ENCODE data around the gene CHCHD3. TPM values are rescaled to one million over a fixed set of nuclear protein-coding genes. Genes with fewer than 3 reads are reported as not detected.
A peak's percentile ranks its signal among the peaks of the same experiment; 100 is the strongest.

The CHCHD3 gene
- total RNA-seq, 2 donors from 2014 or later = 30.0 to 65.1 TPM

DNA sequence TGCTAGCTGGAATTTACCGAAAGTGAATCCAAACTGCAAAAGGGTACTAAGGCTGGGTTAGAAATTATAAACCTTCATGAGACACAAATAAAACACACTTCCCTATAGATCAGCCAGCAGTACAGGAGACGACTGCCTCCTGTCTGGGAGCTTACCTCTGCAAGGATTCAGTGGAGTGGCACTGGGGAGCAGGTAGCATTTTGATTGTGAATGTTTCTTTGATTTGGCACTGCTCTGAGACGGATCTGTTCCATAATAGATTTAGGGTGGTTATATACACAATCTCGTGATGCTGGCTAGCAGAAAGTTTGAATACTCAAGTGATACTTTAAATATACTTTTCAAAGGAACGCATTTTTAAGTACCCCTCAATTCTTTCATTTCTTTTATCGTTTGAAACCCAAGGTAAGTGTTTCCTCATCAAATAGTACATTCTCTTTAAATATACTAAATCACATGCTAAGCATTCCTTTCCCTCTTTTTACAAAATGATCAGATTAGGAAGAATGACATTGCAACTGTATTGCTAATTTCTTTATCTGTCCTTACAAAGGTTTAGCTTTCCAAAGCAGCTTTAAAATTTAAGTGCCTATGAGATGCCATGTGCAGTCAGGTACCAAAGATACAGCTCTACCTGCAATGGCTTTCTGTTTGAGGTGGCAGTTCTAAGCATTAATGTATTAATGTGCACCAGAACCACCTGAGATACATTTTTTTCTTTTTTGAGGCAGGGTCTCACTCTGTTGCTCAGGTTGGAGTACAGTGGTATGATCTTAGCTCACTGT lies 20.6 kb upstream of the CHCHD3 start:
- Mint-ChIP-seq H3K27me3 (peaks cover 8% of the 10 kb centered on the region), H3K27ac (no peak overlapping the region), H3K36me3 (ENCODE audit: low read depth) (no peaks in the 10 kb centered on the region), H3K4me3 (no peak overlapping the region), H3K9me3 (no peaks in the 10 kb centered on the region), H3K4me1 (no peaks in the 10 kb centered on the region)
- ATAC-seq (replicated peaks) = no peak

GRCh38 chr7:133099633-133100286 lies 17.9 kb upstream of the CHCHD3 start:
- H3K9me3 Mint-ChIP-seq = no peaks in the 10 kb centered on the region
- H3K27me3 Mint-ChIP-seq = peaks cover 4% of the 10 kb centered on the region
- H3K27ac Mint-ChIP-seq = no peak overlapping the region
- no peaks in the 10 kb centered on the region for H3K36me3 Mint-ChIP-seq (ENCODE audit: low read depth)
- no peak overlapping the region for H3K4me3 Mint-ChIP-seq
- H3K4me1 Mint-ChIP-seq = no peaks in the 10 kb centered on the region
- ATAC-seq (replicated peaks) = no peak

- no peaks in the 10 kb centered on the region for H3K36me3 Mint-ChIP-seq (ENCODE audit: low read depth)
- H3K4me3 Mint-ChIP-seq = no peak overlapping the region
- no peak overlapping the region for H3K27ac Mint-ChIP-seq
- H3K27me3 Mint-ChIP-seq = peaks cover 4% of the 10 kb centered on the region
- H3K4me1 Mint-ChIP-seq = no peaks in the 10 kb centered on the region
- ATAC-seq (replicated peaks) = no peak
- H3K9me3 Mint-ChIP-seq = no peaks in the 10 kb centered on the region
Observed at GRCh38 chr7:133095119-133095671, 13.3 kb upstream of the CHCHD3 start.

DNA sequence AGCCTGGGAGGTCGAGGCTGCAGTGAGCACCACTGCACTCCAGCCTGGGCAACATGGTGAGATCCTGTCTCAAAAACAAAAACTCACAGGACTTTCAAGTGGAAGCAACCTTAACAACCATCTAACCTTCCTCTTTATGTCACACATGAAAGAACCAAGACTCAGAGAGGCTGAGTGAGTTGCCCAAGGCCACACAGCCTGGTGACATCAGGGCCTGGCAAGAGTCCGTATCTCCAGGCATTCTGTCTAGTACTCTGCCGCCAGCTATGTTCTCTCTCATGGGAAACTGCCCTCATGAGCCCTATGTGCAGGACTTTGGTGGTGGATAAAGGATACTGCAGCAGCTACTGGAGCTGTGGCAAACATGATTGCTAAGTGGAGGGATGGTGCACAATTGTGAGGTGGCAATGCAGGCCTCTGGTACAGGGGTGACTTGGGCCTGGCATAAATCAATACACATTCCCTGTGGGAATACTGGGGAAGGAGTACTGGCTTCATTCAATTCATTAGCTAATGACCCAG lies 10.1 kb upstream of the CHCHD3 start:
- Mint-ChIP-seq H3K4me3 (no peak overlapping the region), H3K27ac (no peak overlapping the region), H3K36me3 (ENCODE audit: low read depth) (no peaks in the 10 kb centered on the region), H3K27me3 (peaks cover 3% of the 10 kb centered on the region), H3K9me3 (no peaks in the 10 kb centered on the region), H3K4me1 (no peaks in the 10 kb centered on the region)
- no peak for ATAC-seq (replicated peaks)

DNA sequence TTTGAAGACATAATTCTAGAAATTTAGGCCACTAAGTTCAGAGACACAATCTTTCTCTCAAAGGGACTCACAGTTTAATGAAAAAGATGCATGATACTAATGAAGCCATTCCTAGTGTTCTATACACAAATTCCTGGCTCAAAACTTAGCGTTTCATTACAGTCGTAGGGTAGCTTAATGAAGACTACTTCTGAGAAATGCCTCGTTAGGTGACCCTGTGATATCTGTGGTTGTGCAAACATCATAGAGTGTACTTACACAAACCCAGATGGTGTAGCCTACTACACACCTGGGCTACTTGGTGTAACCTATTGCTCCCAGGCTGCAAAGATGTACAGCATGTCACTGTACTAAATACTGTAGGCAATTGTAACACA lies 488 bp upstream of the CHCHD3 start:
- peak overlapping the region; percentile 89 for H3K4me3 Mint-ChIP-seq
- peak overlapping the region; percentile 92 for H3K27ac Mint-ChIP-seq
- no peaks in the 10 kb centered on the region for H3K9me3 Mint-ChIP-seq
- peaks cover 17% of the 10 kb centered on the region for H3K36me3 Mint-ChIP-seq (ENCODE audit: low read depth)
- H3K27me3 Mint-ChIP-seq = peaks cover 3% of the 10 kb centered on the region
- H3K4me1 Mint-ChIP-seq = peaks cover 4% of the 10 kb centered on the region
- no peak for ATAC-seq (replicated peaks)

GRCh38 chr7:133081119-133081598 lies 731 bp downstream of the CHCHD3 start:
- Mint-ChIP-seq H3K27me3 (no peaks in the 10 kb centered on the region), H3K27ac (peak overlapping the region; percentile 92), H3K4me3 (peak overlapping the region; percentile 89), H3K36me3 (ENCODE audit: low read depth) (peaks cover 20% of the 10 kb centered on the region), H3K9me3 (no peaks in the 10 kb centered on the region), H3K4me1 (peaks cover 4% of the 10 kb centered on the region)
- ATAC-seq (replicated peaks) = no peak

DNA sequence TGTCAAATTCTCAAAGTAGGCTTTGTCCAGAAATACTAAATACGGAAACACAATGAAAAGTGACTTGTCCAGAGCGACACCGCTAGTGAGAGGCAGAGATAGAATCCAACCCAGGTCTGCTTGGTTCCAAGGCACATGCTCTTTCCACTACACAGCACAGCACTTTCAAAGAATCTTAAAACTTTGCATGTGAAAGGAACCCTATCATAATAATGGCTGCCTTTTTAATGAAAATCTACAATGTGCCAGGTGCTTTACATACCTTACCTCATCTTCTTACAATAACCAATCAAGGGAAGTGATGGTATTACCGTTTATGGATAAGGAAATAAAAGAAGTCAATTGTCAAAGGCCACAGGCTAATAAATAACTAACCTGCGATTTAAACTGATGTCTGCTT lies 2.6 kb downstream of the CHCHD3 start:
- peaks cover 10% of the 10 kb centered on the region for H3K4me1 Mint-ChIP-seq
- H3K4me3 Mint-ChIP-seq = no peak overlapping the region
- H3K36me3 Mint-ChIP-seq (ENCODE audit: low read depth) = peaks cover 27% of the 10 kb centered on the region
- H3K27me3 Mint-ChIP-seq = no peaks in the 10 kb centered on the region
- H3K27ac Mint-ChIP-seq = no peak overlapping the region
- no peaks in the 10 kb centered on the region for H3K9me3 Mint-ChIP-seq
- no peak for ATAC-seq (replicated peaks)

GRCh38 chr7:133077394-133077793 lies 4.5 kb downstream of the CHCHD3 start:
- ATAC-seq (replicated peaks) = no peak
- H3K4me3 Mint-ChIP-seq = no peak overlapping the region
- peaks cover 33% of the 10 kb centered on the region for H3K36me3 Mint-ChIP-seq (ENCODE audit: low read depth)
- H3K27me3 Mint-ChIP-seq = no peaks in the 10 kb centered on the region
- H3K4me1 Mint-ChIP-seq = peaks cover 21% of the 10 kb centered on the region
- H3K27ac Mint-ChIP-seq = no peak overlapping the region
- no peaks in the 10 kb centered on the region for H3K9me3 Mint-ChIP-seq

DNA sequence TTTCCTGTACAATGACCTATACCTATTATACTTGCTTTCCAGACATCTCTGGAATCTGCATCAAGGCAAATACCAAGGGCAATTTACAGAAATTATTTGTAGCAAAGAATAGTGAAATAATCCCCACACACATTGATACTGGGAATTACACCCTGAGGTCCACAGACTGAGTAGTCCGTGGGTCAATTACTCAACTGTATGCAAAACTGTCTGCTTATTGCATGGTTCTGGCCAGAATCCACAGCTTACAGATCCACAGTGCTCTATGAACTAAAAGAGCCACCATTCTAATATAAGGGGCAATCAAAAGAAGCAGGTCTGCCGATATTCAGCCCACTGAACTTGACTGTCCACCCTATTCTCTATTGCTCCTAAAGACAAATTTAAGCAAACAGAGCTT lies 5.7 kb downstream of the CHCHD3 start:
- H3K27ac Mint-ChIP-seq = no peak overlapping the region
- H3K4me3 Mint-ChIP-seq = no peak overlapping the region
- no peak for ATAC-seq (replicated peaks)
- H3K27me3 Mint-ChIP-seq = no peaks in the 10 kb centered on the region
- no peaks in the 10 kb centered on the region for H3K9me3 Mint-ChIP-seq
- peaks cover 21% of the 10 kb centered on the region for H3K4me1 Mint-ChIP-seq
- peaks cover 33% of the 10 kb centered on the region for H3K36me3 Mint-ChIP-seq (ENCODE audit: low read depth)

GRCh38 chr7:133071506-133071905 lies 10.4 kb downstream of the CHCHD3 start:
- H3K9me3 Mint-ChIP-seq = no peaks in the 10 kb centered on the region
- no peak overlapping the region for H3K27ac Mint-ChIP-seq
- H3K4me1 Mint-ChIP-seq = peaks cover 22% of the 10 kb centered on the region
- peaks cover 46% of the 10 kb centered on the region for H3K36me3 Mint-ChIP-seq (ENCODE audit: low read depth)
- H3K4me3 Mint-ChIP-seq = no peak overlapping the region
- no peak for ATAC-seq (replicated peaks)
- no peaks in the 10 kb centered on the region for H3K27me3 Mint-ChIP-seq

- H3K4me3 Mint-ChIP-seq = no peak overlapping the region
- H3K4me1 Mint-ChIP-seq = peaks cover 22% of the 10 kb centered on the region
- no peak overlapping the region for H3K27ac Mint-ChIP-seq
- no peak for ATAC-seq (replicated peaks)
- peaks cover 48% of the 10 kb centered on the region for H3K36me3 Mint-ChIP-seq (ENCODE audit: low read depth)
- no peaks in the 10 kb centered on the region for H3K9me3 Mint-ChIP-seq
- no peaks in the 10 kb centered on the region for H3K27me3 Mint-ChIP-seq
Observed at GRCh38 chr7:133070562-133070961, 11.3 kb downstream of the CHCHD3 start.

- H3K27me3 Mint-ChIP-seq = no peaks in the 10 kb centered on the region
- H3K4me1 Mint-ChIP-seq = peaks cover 10% of the 10 kb centered on the region
- ATAC-seq (replicated peaks) = no peak
- H3K27ac Mint-ChIP-seq = no peak overlapping the region
- H3K4me3 Mint-ChIP-seq = no peak overlapping the region
- H3K9me3 Mint-ChIP-seq = no peaks in the 10 kb centered on the region
- peaks cover 39% of the 10 kb centered on the region for H3K36me3 Mint-ChIP-seq (ENCODE audit: low read depth)
Observed at GRCh38 chr7:133065301-133065700, 16.6 kb downstream of the CHCHD3 start.

DNA sequence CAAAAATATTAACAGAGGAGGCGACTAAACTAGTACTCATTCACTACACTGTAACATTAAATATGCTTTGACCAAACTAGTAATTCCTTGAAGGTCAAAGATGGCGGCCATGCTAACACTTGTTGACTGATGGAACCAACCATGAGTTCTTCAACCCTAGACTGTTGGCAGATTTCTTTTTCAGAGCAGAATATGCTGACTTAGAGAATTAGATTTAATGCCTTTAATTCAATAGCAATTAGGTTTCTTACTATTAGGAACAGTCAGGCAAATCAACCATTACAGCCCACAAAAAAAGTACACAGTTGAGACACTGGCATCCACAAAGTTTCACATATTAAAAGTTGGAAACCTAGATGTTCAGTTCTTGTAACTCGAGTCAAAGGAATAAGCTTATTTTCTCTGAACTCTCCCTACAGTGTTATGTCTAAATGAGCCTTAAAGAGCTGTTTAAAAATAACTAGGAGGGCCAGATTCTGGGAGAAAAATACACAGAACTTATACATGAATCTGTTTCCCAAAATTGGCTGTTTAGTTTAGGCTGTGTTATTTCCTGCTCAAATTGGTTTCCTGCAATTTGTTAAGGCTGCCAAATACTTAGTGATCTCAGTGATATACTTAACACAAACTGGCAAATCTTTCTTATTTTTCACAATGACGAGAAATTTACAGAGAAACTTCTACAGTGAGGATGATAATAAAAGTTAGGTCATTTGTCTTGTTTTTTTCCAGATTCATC lies 17.6 kb downstream of the CHCHD3 start:
- Mint-ChIP-seq H3K27ac (no peak overlapping the region), H3K4me3 (no peak overlapping the region), H3K4me1 (peaks cover 14% of the 10 kb centered on the region), H3K27me3 (no peaks in the 10 kb centered on the region), H3K36me3 (ENCODE audit: low read depth) (peaks cover 33% of the 10 kb centered on the region), H3K9me3 (no peaks in the 10 kb centered on the region)
- no peak for ATAC-seq (replicated peaks)

GRCh38 chr7:133061792-133062191 lies 20.1 kb downstream of the CHCHD3 start:
- Mint-ChIP-seq H3K9me3 (no peaks in the 10 kb centered on the region), H3K4me1 (peaks cover 15% of the 10 kb centered on the region), H3K4me3 (no peak overlapping the region), H3K27me3 (no peaks in the 10 kb centered on the region), H3K27ac (no peak overlapping the region), H3K36me3 (ENCODE audit: low read depth) (peaks cover 10% of the 10 kb centered on the region)
- ATAC-seq (replicated peaks) = no peak
